ENCODE measurements around the gene GABBR2.

The GABBR2 gene

DNA sequence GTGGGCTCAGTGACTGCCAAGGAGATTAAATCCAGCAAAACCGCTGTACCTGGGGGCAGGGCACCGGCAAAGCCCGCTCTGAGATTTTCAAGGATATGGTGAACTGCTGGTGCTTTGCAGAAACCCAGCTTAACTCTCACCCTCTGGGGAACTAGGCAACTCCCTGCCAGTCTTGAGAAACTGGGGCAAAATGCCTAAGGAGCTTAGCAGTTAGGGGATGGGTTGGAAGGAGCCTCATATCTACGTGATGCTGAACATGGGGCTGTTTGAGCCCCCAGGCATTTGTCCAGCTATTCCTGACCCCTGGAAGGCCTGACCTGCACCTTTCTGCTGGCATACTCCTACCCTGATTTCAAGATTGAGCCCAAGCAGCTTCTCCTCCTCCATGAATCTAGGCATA is 344.6 kb downstream of the GABBR2 start:
- no peak overlapping the region for H3K4me3 ChIP-seq (replicated peaks; ENCODE audit: low read depth, low read length)
- no peak for DNase-seq (ENCODE audit: low read depth)
- TF ChIP-seq, protein P1, sequence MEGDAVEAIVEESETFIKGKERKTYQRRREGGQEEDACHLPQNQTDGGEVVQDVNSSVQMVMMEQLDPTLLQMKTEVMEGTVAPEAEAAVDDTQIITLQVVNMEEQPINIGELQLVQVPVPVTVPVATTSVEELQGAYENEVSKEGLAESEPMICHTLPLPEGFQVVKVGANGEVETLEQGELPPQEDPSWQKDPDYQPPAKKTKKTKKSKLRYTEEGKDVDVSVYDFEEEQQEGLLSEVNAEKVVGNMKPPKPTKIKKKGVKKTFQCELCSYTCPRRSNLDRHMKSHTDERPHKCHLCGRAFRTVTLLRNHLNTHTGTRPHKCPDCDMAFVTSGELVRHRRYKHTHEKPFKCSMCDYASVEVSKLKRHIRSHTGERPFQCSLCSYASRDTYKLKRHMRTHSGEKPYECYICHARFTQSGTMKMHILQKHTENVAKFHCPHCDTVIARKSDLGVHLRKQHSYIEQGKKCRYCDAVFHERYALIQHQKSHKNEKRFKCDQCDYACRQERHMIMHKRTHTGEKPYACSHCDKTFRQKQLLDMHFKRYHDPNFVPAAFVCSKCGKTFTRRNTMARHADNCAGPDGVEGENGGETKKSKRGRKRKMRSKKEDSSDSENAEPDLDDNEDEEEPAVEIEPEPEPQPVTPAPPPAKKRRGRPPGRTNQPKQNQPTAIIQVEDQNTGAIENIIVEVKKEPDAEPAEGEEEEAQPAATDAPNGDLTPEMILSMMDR (IDR thresholded peaks at IDR 0.05; ENCODE audit: low read length, missing control alignments): no peak

DNA sequence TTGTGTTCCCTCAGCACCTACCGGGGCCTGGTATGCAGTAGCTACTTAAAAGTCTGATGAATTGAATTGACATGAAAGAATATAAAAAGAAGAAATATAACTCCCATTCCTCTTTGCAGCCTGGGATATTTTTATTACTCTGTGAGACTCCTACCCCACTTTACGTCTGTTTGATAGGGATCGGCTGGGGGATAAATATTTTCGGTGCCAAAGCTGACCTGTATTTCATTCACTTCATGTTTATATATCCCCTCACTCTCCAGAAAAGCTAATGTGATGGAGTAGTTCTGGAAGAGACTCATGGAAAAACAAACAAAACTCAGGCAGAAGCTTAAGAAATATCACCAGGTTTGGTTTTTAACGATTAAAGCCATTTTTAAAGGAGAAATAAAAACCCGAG is 345.1 kb downstream of the GABBR2 start:
- no peak overlapping the region for H3K4me3 ChIP-seq (replicated peaks; ENCODE audit: low read depth, low read length)
- TF ChIP-seq, protein P1 (IDR thresholded peaks at IDR 0.05; ENCODE audit: low read length, missing control alignments): no peak
- DNase-seq (ENCODE audit: low read depth): no peak

DNA sequence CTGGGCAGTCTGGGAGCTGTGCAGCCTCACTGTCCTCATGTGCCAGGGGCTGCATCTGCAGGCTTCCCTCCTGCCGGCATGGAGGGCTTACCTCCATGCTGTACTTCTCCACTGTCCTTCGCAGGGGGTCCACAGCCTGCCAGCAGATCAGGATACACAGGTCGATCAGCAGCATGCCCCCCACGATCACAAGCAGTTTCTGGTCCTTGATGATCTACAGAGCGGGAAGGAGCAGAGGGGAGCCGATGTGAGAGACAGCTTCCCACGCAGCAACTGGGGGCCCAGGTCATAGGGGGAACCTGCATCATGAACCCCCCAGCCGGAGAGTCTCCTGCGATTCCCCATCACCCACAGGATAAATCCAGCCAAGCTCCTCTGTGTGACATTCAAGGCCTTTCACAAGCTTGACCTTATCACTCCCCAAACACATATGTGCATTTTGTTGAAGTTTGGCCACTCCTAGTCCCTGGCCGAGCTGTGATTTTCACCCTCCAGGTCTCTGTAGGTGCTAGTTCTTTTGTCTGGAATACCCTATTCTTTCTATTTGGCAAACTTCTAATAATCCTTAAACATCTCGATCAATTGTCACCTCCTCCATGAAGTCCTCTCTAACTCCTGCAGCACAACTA is 346.0 kb downstream of the GABBR2 start:
- H3K4me3 ChIP-seq (replicated peaks; ENCODE audit: low read depth, low read length): no peak overlapping the region
- no peak for DNase-seq (ENCODE audit: low read depth)
- TF ChIP-seq, protein P1 (IDR thresholded peaks at IDR 0.05; ENCODE audit: low read length, missing control alignments): no peak

DNA sequence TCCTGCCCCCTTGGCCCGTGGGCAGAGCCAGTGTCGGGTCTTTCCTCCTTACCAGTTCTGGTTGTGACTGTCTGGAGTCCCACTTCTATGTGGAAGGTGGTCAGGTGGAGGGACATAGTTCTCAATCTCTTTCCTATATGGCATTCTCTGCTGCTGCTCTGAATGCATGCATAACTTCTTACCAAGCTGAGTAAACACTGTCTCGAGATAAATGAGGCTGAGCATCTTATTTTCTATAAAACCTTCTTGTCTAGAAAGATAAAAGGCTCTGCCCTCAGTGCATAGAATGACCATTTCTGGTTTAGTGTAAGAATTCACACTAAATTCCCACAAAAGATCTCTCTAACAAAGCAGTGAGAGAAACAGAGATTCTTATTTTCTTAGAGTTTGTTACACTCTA is 347.1 kb downstream of the GABBR2 start:
- no peak for DNase-seq (ENCODE audit: low read depth)
- TF ChIP-seq, protein P1 (IDR thresholded peaks at IDR 0.05; ENCODE audit: low read length, missing control alignments): no peak

DNA sequence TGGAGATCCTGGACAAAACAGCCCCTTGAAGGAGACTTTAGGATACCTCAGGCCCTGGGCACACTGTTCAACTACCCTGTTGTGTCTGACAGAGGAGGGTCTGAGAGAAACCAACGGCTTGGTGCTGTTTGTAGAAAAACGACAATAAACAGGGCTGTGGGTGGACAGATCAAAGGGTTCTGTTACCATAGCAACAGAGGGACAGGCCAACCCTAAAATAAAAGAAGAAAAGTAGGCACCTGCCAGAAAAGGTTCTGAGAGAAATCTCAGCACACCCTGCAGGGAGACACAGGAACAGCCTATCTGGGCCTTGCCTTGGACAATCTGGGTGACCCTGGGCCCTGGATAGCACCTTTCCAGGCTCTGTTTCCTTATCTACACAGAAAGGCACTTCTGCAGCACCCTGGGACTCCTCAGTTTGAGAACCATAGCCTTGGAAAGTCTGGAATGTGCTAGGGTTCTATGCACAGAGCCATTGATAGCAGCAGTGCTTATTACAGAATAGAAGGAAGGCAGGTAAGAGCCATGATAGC is 348.5 kb downstream of the GABBR2 start:
- DNase-seq (ENCODE audit: low read depth): no peak
- no peak overlapping the region for H3K4me3 ChIP-seq (replicated peaks; ENCODE audit: low read depth, low read length)
- TF ChIP-seq, protein P1 (IDR thresholded peaks at IDR 0.05; ENCODE audit: low read length, missing control alignments): no peak

More for the DNA sequence above, 347.1 kb downstream of the GABBR2 start:
- no peak overlapping the region for H3K4me3 ChIP-seq (replicated peaks; ENCODE audit: low read depth, low read length)

DNA sequence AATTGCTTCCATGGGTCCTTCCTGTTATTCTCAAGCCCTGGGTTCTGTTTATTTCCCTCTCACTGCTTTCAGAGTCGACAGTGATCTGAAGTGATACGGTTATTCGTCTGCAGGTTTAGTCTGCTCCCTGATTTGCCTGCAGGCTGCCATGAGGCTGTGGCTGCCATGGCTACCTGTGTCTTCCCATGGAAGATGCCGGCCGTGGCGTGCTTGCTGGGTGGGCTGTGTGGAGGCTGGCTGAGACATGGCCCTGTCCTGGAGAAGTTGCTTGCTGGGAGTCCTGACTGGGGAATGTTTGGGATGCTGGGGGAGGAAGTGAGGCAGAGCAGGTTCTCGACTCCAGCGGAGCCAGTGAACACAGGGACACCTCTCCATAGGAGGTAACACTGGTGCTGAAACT is 349.2 kb downstream of the GABBR2 start:
- no peak overlapping the region for H3K4me3 ChIP-seq (replicated peaks; ENCODE audit: low read depth, low read length)
- DNase-seq (ENCODE audit: low read depth): no peak
- TF ChIP-seq, protein P1 (IDR thresholded peaks at IDR 0.05; ENCODE audit: low read length, missing control alignments): no peak

Data from fibroblast of pulmonary artery (primary cell).